ENCODE results near the gene NKD1.

NKD1 gene

GRCh38 chr16:50591209-50591608 lies 43.0 kb downstream of the NKD1 start:
- DNase-seq = no peak
- in situ Hi-C loops (cut with HindIII; ENCODE audit: low pct_ligation_motif_present, low pct_unique_long_range_greater_than_20kb, low sequenced_read_pairs) = no loop called here

DNA sequence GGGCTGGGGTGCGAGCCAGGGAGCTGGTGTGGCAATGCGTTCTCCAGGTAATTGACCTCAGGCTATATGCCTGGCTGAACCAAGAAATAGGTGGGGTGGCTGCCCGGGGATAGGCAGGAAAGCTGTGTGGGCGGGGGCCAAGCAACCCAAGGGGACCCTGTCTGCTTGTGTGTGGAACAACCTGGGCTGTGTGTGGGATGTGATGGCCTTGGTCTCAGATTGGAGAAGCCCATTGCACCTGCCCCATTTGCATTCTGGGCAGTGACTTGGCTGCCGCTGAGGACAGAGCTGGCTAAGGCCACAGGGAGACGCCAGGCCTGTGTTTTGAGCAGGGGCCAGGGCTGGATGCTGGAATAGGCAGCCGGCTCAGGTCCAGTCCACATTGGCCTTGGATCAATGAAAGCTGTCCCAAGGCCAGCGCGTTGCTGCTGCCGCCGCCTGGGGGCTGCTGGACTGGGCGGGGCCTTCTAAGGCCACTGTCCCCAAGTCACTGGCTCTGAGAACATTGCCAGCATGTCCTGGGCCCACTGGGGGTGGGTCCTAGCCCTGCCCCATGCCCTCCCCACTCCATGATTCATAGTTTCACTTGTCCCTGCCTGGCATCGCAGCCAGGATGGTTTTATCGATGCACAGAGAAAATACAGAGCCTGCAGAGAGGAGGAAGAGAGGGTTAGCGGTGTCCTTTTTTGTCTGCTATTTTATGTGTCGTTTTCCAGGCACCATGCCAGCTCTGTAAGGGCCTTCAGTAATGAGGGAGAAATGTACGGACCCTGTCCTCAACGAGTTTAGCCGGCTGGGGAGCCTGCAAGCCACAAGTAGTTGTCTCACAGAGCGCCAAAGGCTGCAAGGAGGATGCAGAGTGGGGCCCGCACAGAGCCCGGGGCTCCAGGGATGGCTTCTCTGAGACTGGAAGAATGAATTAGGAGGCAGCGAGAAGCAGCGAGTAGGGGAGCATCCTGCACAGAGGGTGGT lies 43.9 kb downstream of the NKD1 start:
- DNase-seq = no peak
- in situ Hi-C loops (cut with HindIII; ENCODE audit: low pct_ligation_motif_present, low pct_unique_long_range_greater_than_20kb, low sequenced_read_pairs) = no loop called here

DNA sequence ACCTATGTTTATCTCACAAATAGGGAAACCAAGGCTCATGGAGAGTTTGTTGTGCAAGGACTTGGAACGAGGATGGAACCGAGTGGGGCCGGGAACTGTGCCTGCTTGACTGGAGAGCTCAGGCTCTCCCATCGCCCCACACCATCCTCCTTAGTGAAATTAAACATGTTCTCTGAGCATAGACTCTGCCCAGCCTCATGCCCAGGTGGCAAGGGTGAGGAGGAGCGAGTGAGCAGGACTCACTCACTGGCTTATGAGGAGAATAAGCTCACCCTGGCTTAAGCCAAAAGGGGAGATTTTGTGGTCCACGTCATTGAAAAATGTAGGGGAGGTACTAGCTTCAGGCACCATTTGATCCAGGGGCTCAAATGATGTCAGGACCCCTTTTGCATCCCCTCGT lies 44.8 kb downstream of the NKD1 start:
- no peak for DNase-seq
- in situ Hi-C loops (cut with HindIII; ENCODE audit: low pct_ligation_motif_present, low pct_unique_long_range_greater_than_20kb, low sequenced_read_pairs) = no loop called here

DNA sequence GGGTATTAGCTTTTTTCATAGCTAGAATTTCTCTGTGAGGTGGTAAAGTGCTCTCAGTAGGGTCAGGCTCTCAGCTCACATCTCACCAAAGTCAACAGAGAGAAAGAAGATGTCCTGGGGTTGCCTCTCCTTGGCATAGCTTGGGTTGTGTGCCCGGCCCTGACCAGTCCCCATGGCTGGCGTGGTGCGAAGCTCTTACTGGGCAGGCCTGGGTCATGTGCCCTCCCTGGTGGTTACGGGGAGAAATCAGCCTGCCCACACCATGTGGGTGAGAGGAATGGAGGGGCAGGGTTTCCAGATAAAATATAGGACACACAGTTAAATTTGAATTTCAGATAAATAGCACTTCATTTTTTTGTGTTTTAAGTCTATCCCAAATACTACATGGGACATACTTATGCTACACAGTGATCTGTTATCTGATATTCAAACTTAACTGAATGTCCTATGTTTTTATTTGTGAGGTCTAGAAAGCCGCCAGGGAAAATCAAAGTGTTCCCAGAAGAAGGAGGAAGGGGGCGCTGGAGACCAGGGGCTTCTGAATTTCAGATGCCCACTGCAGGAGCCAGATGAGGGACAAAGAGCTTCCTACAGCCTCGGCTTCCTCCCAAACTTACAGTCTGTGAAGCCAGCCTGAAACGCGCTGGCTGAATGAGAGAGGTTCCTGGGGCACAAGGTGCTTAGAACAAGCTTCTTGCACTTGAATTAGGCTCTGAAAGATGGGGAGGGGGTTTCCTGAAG lies 45.4 kb downstream of the NKD1 start:
- in situ Hi-C loops (cut with HindIII; ENCODE audit: low pct_ligation_motif_present, low pct_unique_long_range_greater_than_20kb, low sequenced_read_pairs) = no loop called here
- DNase-seq = peak; percentile 19

- in situ Hi-C loops (cut with HindIII; ENCODE audit: low pct_ligation_motif_present, low pct_unique_long_range_greater_than_20kb, low sequenced_read_pairs) = no loop called here
- no peak for DNase-seq
These were observed 46.4 kb downstream of the NKD1 start for GRCh38 chr16:50594308-50595260.

GRCh38 chr16:50595859-50596258 lies 47.7 kb downstream of the NKD1 start:
- DNase-seq = no peak
- in situ Hi-C loops (cut with HindIII; ENCODE audit: low pct_ligation_motif_present, low pct_unique_long_range_greater_than_20kb, low sequenced_read_pairs) = no loop called here

DNA sequence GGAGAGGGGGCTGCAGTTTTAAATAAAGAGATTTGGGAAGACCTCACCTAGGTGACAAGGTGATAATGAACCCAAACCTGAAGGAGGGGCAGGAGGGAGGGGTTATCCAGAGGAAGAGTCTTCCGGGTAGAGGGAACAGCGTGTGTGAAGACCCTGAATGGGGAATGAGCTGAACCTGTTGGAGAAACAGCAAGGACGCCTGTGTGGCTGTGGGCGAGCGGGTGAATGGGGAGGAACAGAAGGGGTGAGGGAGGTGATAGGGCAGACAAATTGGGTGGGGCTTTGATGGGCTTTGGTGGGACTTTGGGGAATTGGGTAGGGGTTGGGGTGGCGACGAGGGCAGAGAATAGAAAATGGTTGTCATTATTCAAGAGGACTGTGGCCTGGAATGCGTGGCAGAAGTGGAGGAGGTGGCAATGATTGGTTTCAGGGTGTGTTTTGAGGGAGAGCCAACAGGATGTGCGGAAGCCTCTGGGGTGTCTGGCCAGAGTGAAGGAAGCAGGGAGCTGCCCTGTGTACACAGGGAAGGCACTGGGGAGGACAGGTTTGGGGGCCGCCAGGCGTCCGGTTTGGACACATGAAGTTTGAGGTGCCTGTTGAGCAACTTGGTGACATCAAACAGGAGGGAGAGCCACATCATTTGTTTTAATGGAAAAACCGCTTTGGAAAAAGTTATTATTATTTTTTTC lies 48.7 kb downstream of the NKD1 start:
- in situ Hi-C loops (cut with HindIII; ENCODE audit: low pct_ligation_motif_present, low pct_unique_long_range_greater_than_20kb, low sequenced_read_pairs) = no loop called here
- DNase-seq = no peak

GRCh38 chr16:50597563-50598255 lies 49.5 kb downstream of the NKD1 start:
- DNase-seq = no peak
- in situ Hi-C loops (cut with HindIII; ENCODE audit: low pct_ligation_motif_present, low pct_unique_long_range_greater_than_20kb, low sequenced_read_pairs) = no loop called here

DNA sequence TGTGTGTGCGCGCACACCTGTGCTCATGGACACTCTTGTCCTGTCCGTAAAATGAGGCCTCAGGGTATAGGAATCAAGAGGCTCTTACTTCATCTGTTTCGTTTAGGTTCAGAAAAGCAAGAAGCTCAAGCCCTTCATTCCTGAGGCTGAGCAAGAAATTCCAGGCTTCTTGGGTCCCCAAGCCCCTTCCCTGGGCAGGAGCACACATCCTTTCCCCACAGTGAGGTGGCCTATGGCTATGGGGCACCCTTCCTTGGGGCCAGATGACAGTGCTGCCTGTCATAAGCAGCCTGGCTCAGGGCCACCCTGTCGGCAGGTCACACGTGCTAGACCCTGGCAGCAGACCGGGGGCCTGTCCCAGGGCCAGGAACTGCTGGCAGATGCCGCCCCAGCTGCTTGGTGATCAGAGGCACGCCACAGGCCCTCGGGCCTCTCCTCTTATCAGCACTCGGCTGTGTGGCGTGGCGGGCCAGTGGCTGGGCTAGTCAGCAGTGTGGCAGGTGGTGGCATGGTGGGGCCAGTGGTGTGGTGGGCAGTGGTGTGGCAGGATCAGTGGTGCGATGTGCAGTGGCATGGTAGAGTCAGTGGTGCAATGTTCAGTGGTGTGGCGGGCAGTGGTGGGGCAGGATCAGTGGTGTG lies 50.2 kb downstream of the NKD1 start:
- in situ Hi-C loops (cut with HindIII; ENCODE audit: low pct_ligation_motif_present, low pct_unique_long_range_greater_than_20kb, low sequenced_read_pairs) = no loop called here
- DNase-seq = no peak

GRCh38 chr16:50598936-50599361 lies 50.8 kb downstream of the NKD1 start:
- in situ Hi-C loops (cut with HindIII; ENCODE audit: low pct_ligation_motif_present, low pct_unique_long_range_greater_than_20kb, low sequenced_read_pairs) = no loop called here
- no peak for DNase-seq

GRCh38 chr16:50599494-50599893 lies 51.3 kb downstream of the NKD1 start:
- no peak for DNase-seq
- in situ Hi-C loops (cut with HindIII; ENCODE audit: low pct_ligation_motif_present, low pct_unique_long_range_greater_than_20kb, low sequenced_read_pairs) = no loop called here

GRCh38 chr16:50600582-50601283 lies 52.5 kb downstream of the NKD1 start:
- no peak for DNase-seq
- in situ Hi-C loops (cut with HindIII; ENCODE audit: low pct_ligation_motif_present, low pct_unique_long_range_greater_than_20kb, low sequenced_read_pairs) = no loop called here

DNA sequence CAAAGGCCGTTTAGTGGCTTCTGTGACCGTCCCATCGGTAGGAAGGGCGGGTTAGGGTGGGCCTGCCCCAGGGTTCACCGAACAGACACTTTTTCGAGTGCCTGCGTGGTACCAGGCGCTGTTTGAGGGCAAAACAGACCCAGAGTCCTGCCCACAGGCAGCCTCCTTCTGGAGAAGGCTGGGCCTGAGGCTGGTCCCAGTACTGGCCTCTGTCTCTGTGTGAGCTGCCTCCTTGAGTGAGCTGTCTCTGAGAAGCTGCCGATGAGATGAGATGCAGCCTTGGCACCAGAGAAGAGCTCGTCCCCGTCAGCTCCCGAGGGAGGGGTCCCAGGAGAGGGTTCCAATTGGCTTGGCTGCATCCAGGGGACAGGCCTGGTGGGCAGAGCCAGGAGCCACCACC lies 53.1 kb downstream of the NKD1 start:
- in situ Hi-C loops (cut with HindIII; ENCODE audit: low pct_ligation_motif_present, low pct_unique_long_range_greater_than_20kb, low sequenced_read_pairs) = no loop called here

GRCh38 chr16:50602126-50602525 lies 53.9 kb downstream of the NKD1 start:
- in situ Hi-C loops (cut with HindIII; ENCODE audit: low pct_ligation_motif_present, low pct_unique_long_range_greater_than_20kb, low sequenced_read_pairs) = no loop called here
- DNase-seq = no peak

More for the DNA sequence above, 53.1 kb downstream of the NKD1 start:
- DNase-seq = no peak

GRCh38 chr16:50602531-50603205 lies 54.5 kb downstream of the NKD1 start:
- in situ Hi-C loops (cut with HindIII; ENCODE audit: low pct_ligation_motif_present, low pct_unique_long_range_greater_than_20kb, low sequenced_read_pairs) = no loop called here
- DNase-seq = no peak

Measured in ACHN (cell line).